GM06990 (cell line): ENCODE measurements around the gene AKAP12.
"Not testable (repeated sequence)": the region's sequence is repeated elsewhere in the genome, so short reads cannot be mapped to it uniquely, and the experiment has no call there.

Source experiments
- DNase-seq: peaks from one replicate; pipeline ENCODE4 v3.0.0-alpha.2; 2011; ENCODE audit not compliant: insufficient read length; ENCODE audit errors: extremely low read depth
- H3K27me3 ChIP-seq: replicated peaks from 2 replicates; pipeline ENCODE4 v1.6.0; 2011; ENCODE audit warnings: low read length; ENCODE audit not compliant: control insufficient read depth, insufficient read depth
- H3K36me3 ChIP-seq: 2 replicates; pipeline ENCODE4 v1.5.1; 2011; ENCODE audit warnings: low read length; ENCODE audit not compliant: control insufficient read depth, insufficient read depth
- H3K4me3 ChIP-seq: replicated peaks from 2 replicates; pipeline ENCODE4 v1.5.1; 2011; ENCODE audit warnings: low read depth, mild to moderate bottlenecking, control low read depth, low read length
- CTCF ChIP-seq: IDR thresholded peaks from 2 replicates; pipeline ENCODE4 v1.5.1; 2011; ENCODE audit warnings: low read length, control low read depth, mild to moderate bottlenecking, inconsistent platforms; ENCODE audit not compliant: insufficient read depth, poor library complexity, severe bottlenecking

Gene AKAP12

GRCh38 chr6:151309619-151310018 lies 69.9 kb downstream of the AKAP12 start:
- Histone ChIP-seq H3K36me3 (no peaks in the 10 kb centered on the region), H3K4me3 (no peak overlapping the region), H3K27me3 (no peaks in the 10 kb centered on the region; the same call in 1 of the 2 replicates)
- no peak for DNase-seq
- TF ChIP-seq CTCF, result no peak

GRCh38 chr6:151310279-151310678 lies 70.5 kb downstream of the AKAP12 start:
- DNase-seq, result no peak
- no peak for TF ChIP-seq CTCF
- no peaks in the 10 kb centered on the region for H3K36me3 ChIP-seq
- no peak overlapping the region for H3K4me3 ChIP-seq
- H3K27me3 ChIP-seq, result no peaks in the 10 kb centered on the region; the same call in 1 of the 2 replicates

- H3K27me3 ChIP-seq, result no peaks in the 10 kb centered on the region; the same call in 1 of the 2 replicates
- DNase-seq, result no peak
- TF ChIP-seq CTCF, result no peak
- no peak overlapping the region for H3K4me3 ChIP-seq
- H3K36me3 ChIP-seq, result no peaks in the 10 kb centered on the region
Observed at GRCh38 chr6:151310852-151311767, 71.3 kb downstream of the AKAP12 start.

- DNase-seq, result no peak
- Histone ChIP-seq H3K4me3 (no peak overlapping the region), H3K36me3 (no peaks in the 10 kb centered on the region), H3K27me3 (no peaks in the 10 kb centered on the region; the same call in 1 of the 2 replicates)
- no peak for TF ChIP-seq CTCF
Observed at GRCh38 chr6:151313066-151313491, 73.3 kb downstream of the AKAP12 start.

- not testable (repeated sequence) for H3K27me3 ChIP-seq, H3K4me3 ChIP-seq, DNase-seq, H3K36me3 ChIP-seq
Observed at GRCh38 chr6:151315661-151316060, 75.9 kb downstream of the AKAP12 start.

- Histone ChIP-seq H3K36me3 (no peaks in the 10 kb centered on the region), H3K27me3 (no peaks in the 10 kb centered on the region; the same call in 1 of the 2 replicates), H3K4me3 (no peak overlapping the region)
- TF ChIP-seq CTCF, result no peak
- no peak for DNase-seq
Observed at GRCh38 chr6:151317103-151317994, 77.6 kb downstream of the AKAP12 start.
